ENCODE results near the gene BRD7.

DNA sequence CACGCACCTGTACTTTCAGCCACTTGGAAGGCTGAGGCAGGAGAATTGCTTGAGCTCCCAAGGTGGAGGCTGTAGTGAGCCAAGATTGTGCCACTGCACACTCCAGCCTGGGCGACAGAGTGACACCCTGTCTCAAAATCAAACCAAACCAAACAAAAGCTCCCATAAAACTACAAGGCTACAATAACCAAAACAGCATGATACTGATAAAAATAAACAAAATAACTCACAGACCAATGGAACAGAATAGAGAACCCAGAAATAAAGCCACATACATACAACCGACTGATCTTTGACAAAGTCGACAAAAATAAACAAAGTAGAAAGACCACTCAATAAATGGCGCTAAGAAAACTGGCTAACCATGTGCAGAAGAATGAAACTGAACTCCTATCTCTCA lies 37.2 kb downstream of the BRD7 start:
- TF ChIP-seq, protein P1, sequence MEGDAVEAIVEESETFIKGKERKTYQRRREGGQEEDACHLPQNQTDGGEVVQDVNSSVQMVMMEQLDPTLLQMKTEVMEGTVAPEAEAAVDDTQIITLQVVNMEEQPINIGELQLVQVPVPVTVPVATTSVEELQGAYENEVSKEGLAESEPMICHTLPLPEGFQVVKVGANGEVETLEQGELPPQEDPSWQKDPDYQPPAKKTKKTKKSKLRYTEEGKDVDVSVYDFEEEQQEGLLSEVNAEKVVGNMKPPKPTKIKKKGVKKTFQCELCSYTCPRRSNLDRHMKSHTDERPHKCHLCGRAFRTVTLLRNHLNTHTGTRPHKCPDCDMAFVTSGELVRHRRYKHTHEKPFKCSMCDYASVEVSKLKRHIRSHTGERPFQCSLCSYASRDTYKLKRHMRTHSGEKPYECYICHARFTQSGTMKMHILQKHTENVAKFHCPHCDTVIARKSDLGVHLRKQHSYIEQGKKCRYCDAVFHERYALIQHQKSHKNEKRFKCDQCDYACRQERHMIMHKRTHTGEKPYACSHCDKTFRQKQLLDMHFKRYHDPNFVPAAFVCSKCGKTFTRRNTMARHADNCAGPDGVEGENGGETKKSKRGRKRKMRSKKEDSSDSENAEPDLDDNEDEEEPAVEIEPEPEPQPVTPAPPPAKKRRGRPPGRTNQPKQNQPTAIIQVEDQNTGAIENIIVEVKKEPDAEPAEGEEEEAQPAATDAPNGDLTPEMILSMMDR (IDR thresholded peaks at IDR 0.05): no peak
- no peak for TF ChIP-seq POLR2A (IDR thresholded peaks at IDR 0.05)

All from Peyer's patch (tissue), 4 donors.